NCI-H748 treated with DMSO at 0.1 percent for 48 hours (cell line): Measurements from ENCODE around the gene RNU1-4.
"Not testable (repeated sequence)": the region's sequence is repeated elsewhere in the genome, so short reads cannot be mapped to it uniquely, and the experiment has no call there.

Experiments
- DNase-seq: peaks from one replicate; lab custom pipeline; 2025; lab: John Stamatoyannopoulos, UW

The RNU1-4 gene

GRCh38 chr1:16770139-16770759, 29.9 kb downstream of the RNU1-4 start:
- not testable (repeated sequence) for DNase-seq

DNA sequence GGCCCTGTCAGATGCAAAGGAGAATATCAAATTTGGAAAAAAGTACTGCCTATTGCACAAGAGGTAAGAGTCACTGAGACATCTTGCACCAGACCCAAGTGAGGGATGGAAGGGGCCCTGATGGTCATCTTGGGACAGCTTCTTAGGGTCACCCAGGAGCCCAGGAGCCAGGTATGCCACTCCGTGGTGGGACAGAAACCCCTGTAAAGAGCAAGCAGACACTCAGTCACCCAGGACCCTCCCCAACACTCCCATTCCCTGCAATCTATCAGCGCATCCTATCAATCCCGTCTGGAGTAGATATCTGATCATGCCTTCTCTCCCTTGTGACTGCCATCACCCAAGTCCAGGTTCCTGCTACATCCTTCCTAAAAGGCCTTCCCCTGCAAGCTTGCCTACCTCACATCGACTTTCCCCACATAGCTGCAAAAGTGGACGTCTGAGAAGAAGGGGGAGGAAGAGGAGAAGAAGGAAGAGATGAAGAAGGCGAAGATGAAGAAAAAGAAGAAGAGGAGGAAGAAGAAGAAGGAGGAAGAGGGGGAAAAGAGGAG, 30.7 kb downstream of the RNU1-4 start:
- not testable (repeated sequence) for DNase-seq

DNA sequence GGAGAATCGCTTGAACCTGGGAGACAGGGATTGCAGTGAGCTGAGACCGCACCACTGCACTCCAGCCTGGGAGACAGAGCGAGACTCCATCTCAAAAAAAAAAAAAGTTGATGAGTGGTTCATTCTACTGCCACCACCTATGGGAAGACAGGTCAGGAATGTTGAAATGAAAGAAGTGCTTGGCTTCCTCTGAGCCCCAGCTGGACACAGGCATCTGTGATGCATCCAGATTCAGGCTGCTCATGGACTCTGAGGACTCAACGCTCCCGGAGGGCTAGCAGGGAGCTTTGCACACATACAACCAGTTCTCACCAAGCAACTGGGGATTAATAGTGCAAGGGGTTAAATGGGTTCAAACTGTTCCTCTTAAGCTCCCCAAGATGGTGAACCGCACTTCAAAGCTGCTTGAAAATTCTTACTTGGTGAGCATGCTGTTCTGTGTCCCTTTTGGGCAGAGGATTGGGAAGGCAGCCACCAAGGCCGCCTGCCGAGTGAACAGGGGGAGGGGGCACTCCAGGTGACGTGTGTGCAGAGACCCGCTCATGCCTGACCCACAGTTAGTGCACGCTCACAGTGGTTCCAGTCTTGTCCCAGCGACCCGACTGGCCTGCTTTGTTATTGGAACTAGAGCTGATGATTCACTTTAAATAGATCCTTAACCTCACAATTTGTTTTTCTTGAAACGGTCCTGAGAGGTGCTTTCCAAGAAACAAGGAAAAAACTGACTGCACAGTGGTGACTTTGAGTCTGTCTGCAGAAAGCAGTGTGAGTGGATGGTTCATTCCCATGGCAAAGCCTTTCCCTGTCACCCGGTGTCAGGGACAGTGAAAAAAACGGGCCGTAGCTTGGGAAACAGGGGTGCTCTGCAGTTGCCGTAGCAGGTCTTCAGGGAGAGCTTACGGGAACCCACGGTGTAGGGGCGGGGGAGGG, 32.2 kb downstream of the RNU1-4 start:
- not testable (repeated sequence) for DNase-seq

GRCh38 chr1:16773205-16773596, 32.9 kb downstream of the RNU1-4 start:
- DNase-seq = not testable (repeated sequence)

DNA sequence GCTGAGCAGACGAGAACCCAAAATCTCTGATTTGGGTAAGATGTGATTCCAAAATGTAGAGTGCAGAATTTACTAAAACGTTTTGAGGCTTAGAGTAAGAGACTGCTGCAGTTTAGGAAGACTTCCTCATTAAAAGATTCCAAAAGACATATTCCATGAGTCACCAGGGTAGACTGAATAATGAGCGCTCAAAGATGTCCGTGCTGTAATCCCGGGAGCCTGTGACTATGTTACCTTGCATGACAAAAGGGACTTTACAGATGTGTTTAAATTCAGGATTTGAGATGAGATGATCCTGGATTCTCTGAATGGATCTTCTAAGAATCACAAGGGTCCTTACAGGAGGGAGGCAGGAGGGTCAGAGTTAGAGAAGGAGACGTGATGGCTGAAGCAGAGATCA, 33.4 kb downstream of the RNU1-4 start:
- not testable (repeated sequence) for DNase-seq

- DNase-seq = not testable (repeated sequence)
Measured at GRCh38 chr1:16774773-16775172, 34.5 kb downstream of the RNU1-4 start.

DNA sequence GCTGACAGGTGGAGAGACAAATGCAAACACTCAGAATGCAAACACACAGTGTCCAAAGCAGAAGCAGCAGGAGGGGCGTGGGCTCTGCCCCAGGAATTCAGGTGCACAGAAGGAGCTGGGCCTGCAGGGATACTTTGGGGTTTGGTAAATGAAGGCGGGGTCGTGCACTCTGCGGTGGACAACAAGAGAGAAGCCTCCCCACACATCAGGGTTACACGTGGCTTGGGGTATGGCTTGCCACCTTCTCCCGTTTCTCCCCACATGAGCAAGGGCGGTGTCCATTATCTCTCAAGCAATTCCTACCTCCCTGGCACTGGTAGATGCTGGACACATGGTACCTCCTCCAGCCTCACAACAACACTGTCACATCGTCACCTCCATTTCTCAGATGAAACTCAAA, 35.0 kb downstream of the RNU1-4 start:
- DNase-seq = not testable (repeated sequence)

DNA sequence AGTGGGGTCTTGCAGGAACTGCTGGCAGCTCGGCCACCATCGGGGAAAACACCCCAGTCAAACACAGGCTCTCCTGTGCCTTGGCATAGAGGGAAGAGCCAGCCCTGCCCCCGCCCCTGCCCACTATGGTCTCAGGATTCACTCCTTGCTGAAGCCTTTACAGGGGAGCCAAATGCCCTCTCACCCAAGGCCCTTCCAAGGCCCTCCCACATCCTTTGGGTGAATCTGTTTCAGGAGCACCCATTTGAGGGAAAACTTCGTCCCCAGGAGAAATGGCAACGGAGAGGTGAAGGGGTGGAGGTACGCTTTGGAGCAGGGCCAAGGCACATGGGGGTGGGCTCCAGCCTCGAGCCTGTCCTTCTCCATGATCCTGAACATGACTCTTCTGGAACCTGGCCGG, 35.9 kb downstream of the RNU1-4 start:
- DNase-seq = not testable (repeated sequence)

- DNase-seq = not testable (repeated sequence)
Measured at GRCh38 chr1:16776835-16777234, 36.5 kb downstream of the RNU1-4 start.

- DNase-seq = not testable (repeated sequence)
Measured at GRCh38 chr1:16777821-16778220, 37.5 kb downstream of the RNU1-4 start.

GRCh38 chr1:16779525-16779924, 39.2 kb downstream of the RNU1-4 start:
- DNase-seq = not testable (repeated sequence)

DNA sequence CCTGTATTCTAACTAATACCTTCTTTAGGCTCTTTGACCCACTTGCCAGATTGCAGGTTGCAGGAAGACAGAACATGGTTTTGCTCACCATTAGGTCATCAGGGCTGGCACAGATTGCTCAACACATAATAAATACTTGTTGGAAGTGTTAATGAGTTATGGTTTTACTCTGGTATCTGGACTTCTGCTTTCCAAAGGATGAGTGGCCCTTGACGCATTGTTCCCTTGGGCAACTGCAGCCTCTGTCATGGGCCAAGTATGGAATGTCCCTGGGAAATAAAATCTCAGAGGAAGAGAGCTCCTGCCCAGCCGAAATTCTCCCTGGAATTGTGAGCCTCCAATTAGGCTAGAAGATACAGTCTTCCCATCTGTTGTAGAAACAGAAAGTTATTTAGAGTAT, 40.7 kb downstream of the RNU1-4 start:
- not testable (repeated sequence) for DNase-seq

GRCh38 chr1:16781625-16782024, 41.3 kb downstream of the RNU1-4 start:
- not testable (repeated sequence) for DNase-seq

GRCh38 chr1:16784955-16785354, 44.6 kb downstream of the RNU1-4 start:
- DNase-seq = not testable (repeated sequence)

DNA sequence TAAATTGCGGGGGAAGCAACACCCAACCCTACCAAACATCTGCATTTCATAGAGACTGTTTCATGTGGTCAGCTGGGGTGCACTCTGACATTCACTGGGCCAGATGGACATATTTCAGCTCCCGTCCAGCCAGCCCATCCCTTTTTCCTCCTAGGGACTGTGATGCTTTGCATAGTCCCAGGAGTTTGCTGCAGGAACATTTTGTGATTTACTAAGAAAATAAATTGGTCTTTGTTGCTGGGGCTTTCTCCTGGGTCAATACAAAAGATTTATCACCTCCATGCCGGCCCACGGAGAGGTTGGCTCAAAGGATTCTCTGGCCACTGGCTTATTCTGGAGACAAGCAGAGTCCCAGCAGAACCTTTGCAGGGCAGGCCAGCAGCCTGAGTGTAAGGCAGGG, 46.0 kb downstream of the RNU1-4 start:
- DNase-seq = not testable (repeated sequence)

DNA sequence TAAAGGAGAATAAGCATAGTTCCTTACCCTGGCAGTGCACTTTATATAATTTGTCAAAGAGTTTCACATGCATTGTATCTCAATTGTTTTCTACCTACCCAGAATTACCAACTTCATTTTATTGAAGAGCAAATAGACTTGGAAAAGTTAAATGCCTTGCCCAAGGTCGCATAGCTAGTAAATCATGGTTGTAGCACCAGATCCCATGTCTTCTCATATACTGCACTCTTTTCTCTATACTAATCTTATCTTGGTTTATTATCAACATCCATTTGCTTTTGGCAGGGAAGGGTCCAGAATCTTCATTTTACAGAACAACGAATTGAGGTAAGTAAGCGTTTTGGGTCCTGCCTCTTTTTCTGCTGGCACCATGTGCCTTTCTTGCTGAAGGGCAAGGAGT, 46.9 kb downstream of the RNU1-4 start:
- DNase-seq = not testable (repeated sequence)

GRCh38 chr1:16787711-16788110, 47.4 kb downstream of the RNU1-4 start:
- DNase-seq = not testable (repeated sequence)
